Measurements from ENCODE around the gene NBR1. TPM values are rescaled to one million over a fixed set of nuclear protein-coding genes. Genes with fewer than 3 reads are reported as not detected.
"Not testable (repeated sequence)": the region's sequence is repeated elsewhere in the genome, so short reads cannot be mapped to it uniquely, and the experiment has no call there.

Gene NBR1
- total and polyA plus RNA-seq, 9 donors = 58.2 to 124 (median 78.6) TPM

GRCh38 chr17:43199633-43200032, 28.6 kb downstream of the NBR1 start:
- 57 to 80% (median 61%) methylated on average over 2 of the region's 2 CpGs for WGBS, 3 donors
- H3K36me3 ChIP-seq = no peaks in the 10 kb centered on the region
- no peaks in the 10 kb centered on the region for H3K27me3 ChIP-seq

GRCh38 chr17:43200127-43200526, 29.1 kb downstream of the NBR1 start:
- intact Hi-C loops (cut with DNase I) = no loop called here
- WGBS, 3 donors = 77 to 88% (median 85%) methylated on average over 4 of the region's 4 CpGs
- no peak overlapping the region for H3K4me3 ChIP-seq
- H3K36me3 ChIP-seq = no peaks in the 10 kb centered on the region
- TF ChIP-seq POLR2A (IDR thresholded peaks at IDR 0.05) = no peak
- TF ChIP-seq, protein P1, sequence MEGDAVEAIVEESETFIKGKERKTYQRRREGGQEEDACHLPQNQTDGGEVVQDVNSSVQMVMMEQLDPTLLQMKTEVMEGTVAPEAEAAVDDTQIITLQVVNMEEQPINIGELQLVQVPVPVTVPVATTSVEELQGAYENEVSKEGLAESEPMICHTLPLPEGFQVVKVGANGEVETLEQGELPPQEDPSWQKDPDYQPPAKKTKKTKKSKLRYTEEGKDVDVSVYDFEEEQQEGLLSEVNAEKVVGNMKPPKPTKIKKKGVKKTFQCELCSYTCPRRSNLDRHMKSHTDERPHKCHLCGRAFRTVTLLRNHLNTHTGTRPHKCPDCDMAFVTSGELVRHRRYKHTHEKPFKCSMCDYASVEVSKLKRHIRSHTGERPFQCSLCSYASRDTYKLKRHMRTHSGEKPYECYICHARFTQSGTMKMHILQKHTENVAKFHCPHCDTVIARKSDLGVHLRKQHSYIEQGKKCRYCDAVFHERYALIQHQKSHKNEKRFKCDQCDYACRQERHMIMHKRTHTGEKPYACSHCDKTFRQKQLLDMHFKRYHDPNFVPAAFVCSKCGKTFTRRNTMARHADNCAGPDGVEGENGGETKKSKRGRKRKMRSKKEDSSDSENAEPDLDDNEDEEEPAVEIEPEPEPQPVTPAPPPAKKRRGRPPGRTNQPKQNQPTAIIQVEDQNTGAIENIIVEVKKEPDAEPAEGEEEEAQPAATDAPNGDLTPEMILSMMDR (IDR thresholded peaks at IDR 0.05) = no peak
- no peak for TF ChIP-seq EP300 (IDR thresholded peaks at IDR 0.05)
- H3K9me3 ChIP-seq = no peaks in the 10 kb centered on the region
- no peak overlapping the region for H3K27ac ChIP-seq
- no peaks in the 10 kb centered on the region for H3K27me3 ChIP-seq
- H3K4me1 ChIP-seq (ENCODE audit: insufficient read depth) = no peaks in the 10 kb centered on the region
- no peak for DNase-seq

More at GRCh38 chr17:43199633-43200032, 28.6 kb downstream of the NBR1 start:
- no peak for DNase-seq
- no peaks in the 10 kb centered on the region for H3K4me1 ChIP-seq (ENCODE audit: insufficient read depth)
- H3K4me3 ChIP-seq = no peak overlapping the region
- H3K27ac ChIP-seq = no peak overlapping the region
- H3K9me3 ChIP-seq = no peaks in the 10 kb centered on the region
- TF ChIP-seq EP300 (IDR thresholded peaks at IDR 0.05) (no peak), POLR2A (IDR thresholded peaks at IDR 0.05) (no peak)
- TF ChIP-seq, protein P1 (IDR thresholded peaks at IDR 0.05) = no peak
- intact Hi-C loops (cut with DNase I) = no loop called here

DNA sequence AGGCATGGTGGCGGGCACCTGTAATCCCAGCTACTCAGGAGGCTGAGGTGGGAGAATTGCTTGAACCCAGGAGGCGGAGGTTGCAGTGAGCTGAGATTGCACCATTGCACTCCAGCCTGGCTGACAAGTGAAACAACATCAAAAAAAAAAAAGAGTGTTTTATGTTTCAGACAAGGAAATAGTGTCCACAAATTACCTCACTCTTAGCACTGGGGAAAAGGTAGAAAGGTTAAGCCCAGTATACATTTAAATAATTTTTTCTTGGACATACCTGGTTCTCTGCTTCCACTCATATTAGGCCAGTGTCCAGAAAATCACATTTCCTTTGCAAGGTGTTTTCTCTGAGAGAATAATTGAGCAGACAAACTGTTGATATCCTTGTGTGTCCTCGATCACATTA, 32.0 kb downstream of the NBR1 start:
- H3K4me3 ChIP-seq; H3K4me1 ChIP-seq (ENCODE audit: insufficient read depth); DNase-seq; intact Hi-C loops (cut with DNase I); H3K9me3 ChIP-seq; H3K36me3 ChIP-seq; H3K27me3 ChIP-seq; H3K27ac ChIP-seq: not testable (repeated sequence)
- WGBS, 3 donors = 96 to 99% (median 98%) methylated on average over 3 of the region's 3 CpGs

- Histone ChIP-seq H3K9me3 (no peaks in the 10 kb centered on the region), H3K4me3 (no peak overlapping the region), H3K27ac (no peak overlapping the region), H3K27me3 (no peaks in the 10 kb centered on the region), H3K36me3 (no peaks in the 10 kb centered on the region), H3K4me1 (ENCODE audit: insufficient read depth) (peaks cover 3% of the 10 kb centered on the region)
- TF ChIP-seq EP300 (IDR thresholded peaks at IDR 0.05) = no peak
- TF ChIP-seq, protein P1 (IDR thresholded peaks at IDR 0.05) = no peak
- TF ChIP-seq POLR2A (IDR thresholded peaks at IDR 0.05) = no peak
- intact Hi-C loops (cut with DNase I) = loop anchor here in 1 of 4 donors (10.0 kb wide), 2 partner anchors 76 to 186 kb away; partner anchors contain the start of genes RND2 and VAT1
- 62 to 76% (median 65%) methylated on average over 3 of the region's 3 CpGs for WGBS, 3 donors
- no peak for DNase-seq
These were observed 39.6 kb downstream of the NBR1 start for GRCh38 chr17:43210576-43210975.

- H3K9me3 ChIP-seq = no peaks in the 10 kb centered on the region
These were observed 40.1 kb downstream of the NBR1 start for GRCh38 chr17:43211123-43211479.

More at GRCh38 chr17:43211123-43211479, 40.1 kb downstream of the NBR1 start:
- intact Hi-C loops (cut with DNase I) = loop anchor here in 1 of 4 donors (10.0 kb wide), 2 partner anchors 76 to 186 kb away; partner anchors contain the start of genes RND2 and VAT1
- TF ChIP-seq EP300 (IDR thresholded peaks at IDR 0.05) (no peak), POLR2A (IDR thresholded peaks at IDR 0.05) (no peak)
- TF ChIP-seq, protein P1 (IDR thresholded peaks at IDR 0.05) = no peak
- DNase-seq = no peak
- WGBS, 3 donors = 0 to 5% (median 2%) methylated on average over 2 of the region's 2 CpGs
- Histone ChIP-seq H3K36me3 (no peaks in the 10 kb centered on the region), H3K4me3 (peak overlapping the region; percentile 54), H3K27ac (peak overlapping the region in 1 of 2 donors; percentile 72), H3K4me1 (ENCODE audit: insufficient read depth) (peaks cover 5% of the 10 kb centered on the region), H3K27me3 (no peaks in the 10 kb centered on the region)

Measured in ovary (tissue), 9 donors.